C4-2B (cell line): ENCODE data around the gene OR10K2.
"Not testable (repeated sequence)": the region's sequence is repeated elsewhere in the genome, so short reads cannot be mapped to it uniquely, and the experiment has no call there.

ENCODE experiments used
- H3K27ac ChIP-seq: fragments of 450-650 bp; 2 replicates; pipeline ENCODE4 v1.5.1; 2017
- CTCF ChIP-seq: fragments of 450-650 bp; conservative IDR thresholded peaks from 2 replicates; pipeline ENCODE4 v1.5.1; 2017; ENCODE audit warnings: mild to moderate bottlenecking
- ZFX ChIP-seq: fragments of 450-650 bp; IDR thresholded peaks from 2 replicates; pipeline ENCODE4 v1.6.1; 2017

The OR10K2 gene

GRCh38 chr1:158398818-158399514, 27.1 kb downstream of the OR10K2 start, which contains the start of gene OR10T2:
OR10T2 (minus strand) TSS chr1:158399466; CDS start chr1:158399466, 0 bp downstream.
- no peak within 1 kb of the TSS for H3K27ac ChIP-seq
- TF ChIP-seq ZFX (no peak), CTCF (no peak)

- no peak overlapping the region for H3K27ac ChIP-seq
- TF ChIP-seq CTCF (no peak), ZFX (no peak)
Observed at GRCh38 chr1:158396646-158397045, 29.4 kb downstream of the OR10K2 start.

- no peak overlapping the region for H3K27ac ChIP-seq
- TF ChIP-seq CTCF (no peak), ZFX (no peak)
Observed at GRCh38 chr1:158393476-158393875, 32.6 kb downstream of the OR10K2 start.

GRCh38 chr1:158391099-158391498, 34.9 kb downstream of the OR10K2 start:
- TF ChIP-seq CTCF (no peak), ZFX (no peak)

GRCh38 chr1:158390331-158390730, 35.7 kb downstream of the OR10K2 start:
- TF ChIP-seq ZFX (no peak), CTCF (no peak)
- no peak overlapping the region for H3K27ac ChIP-seq

More at GRCh38 chr1:158391099-158391498, 34.9 kb downstream of the OR10K2 start:
- no peak overlapping the region for H3K27ac ChIP-seq

- TF ChIP-seq ZFX (no peak), CTCF (no peak)
- H3K27ac ChIP-seq: no peak overlapping the region
Observed at GRCh38 chr1:158374860-158375259, 51.2 kb downstream of the OR10K2 start.

- H3K27ac ChIP-seq: not testable (repeated sequence)
Observed at GRCh38 chr1:158374101-158374500, 51.9 kb downstream of the OR10K2 start.
